Measurements from ENCODE around the gene BUB1. TPM values are rescaled to one million over a fixed set of nuclear protein-coding genes. Genes with fewer than 3 reads are reported as not detected.

Gene BUB1
- total RNA-seq, 1 donor from 2014 or later = 12.5 TPM

DNA sequence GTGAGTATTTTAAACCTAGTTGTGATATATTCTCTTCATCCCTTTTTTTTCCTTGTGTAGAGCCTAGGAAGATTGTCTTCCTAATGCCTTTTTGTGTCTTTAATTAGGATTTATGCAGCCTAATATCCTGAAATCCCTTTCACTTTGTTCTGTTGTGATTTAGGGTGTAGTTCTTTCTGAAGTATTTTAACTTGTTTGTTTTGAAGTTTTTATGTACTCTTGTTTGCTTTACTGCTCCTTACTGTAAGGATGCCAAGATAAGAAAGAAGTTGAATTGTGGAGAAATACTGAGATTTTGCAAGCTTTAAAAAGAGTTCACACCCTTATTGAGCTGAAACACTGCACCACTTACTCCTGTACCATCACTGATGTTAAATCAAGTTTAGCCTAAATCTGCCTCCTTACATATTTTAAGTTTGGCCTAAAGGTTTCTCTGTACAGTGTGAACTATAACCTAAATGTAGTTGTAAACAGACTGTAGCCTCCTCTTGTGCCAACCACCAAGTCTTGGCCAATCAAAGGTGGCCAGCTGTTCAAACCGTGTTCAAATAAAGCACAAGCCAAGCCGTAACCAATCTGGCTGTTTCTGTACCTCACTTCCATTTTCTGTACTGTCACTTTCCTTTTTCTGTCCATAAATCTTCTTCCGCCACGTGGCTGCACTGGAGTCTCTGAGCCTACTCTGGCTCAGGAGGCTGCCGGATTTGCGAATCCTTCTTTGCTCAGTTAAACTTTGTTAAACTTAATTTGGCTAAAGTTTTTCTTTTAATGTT lies 36.8 kb upstream of the BUB1 start:
- TF ChIP-seq, protein P1, sequence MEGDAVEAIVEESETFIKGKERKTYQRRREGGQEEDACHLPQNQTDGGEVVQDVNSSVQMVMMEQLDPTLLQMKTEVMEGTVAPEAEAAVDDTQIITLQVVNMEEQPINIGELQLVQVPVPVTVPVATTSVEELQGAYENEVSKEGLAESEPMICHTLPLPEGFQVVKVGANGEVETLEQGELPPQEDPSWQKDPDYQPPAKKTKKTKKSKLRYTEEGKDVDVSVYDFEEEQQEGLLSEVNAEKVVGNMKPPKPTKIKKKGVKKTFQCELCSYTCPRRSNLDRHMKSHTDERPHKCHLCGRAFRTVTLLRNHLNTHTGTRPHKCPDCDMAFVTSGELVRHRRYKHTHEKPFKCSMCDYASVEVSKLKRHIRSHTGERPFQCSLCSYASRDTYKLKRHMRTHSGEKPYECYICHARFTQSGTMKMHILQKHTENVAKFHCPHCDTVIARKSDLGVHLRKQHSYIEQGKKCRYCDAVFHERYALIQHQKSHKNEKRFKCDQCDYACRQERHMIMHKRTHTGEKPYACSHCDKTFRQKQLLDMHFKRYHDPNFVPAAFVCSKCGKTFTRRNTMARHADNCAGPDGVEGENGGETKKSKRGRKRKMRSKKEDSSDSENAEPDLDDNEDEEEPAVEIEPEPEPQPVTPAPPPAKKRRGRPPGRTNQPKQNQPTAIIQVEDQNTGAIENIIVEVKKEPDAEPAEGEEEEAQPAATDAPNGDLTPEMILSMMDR (IDR thresholded peaks at IDR 0.05; ENCODE audit: unreplicated experiment) = no peak
- no peak overlapping the region for H3K27ac Mint-ChIP-seq (ENCODE audit: unreplicated experiment)

DNA sequence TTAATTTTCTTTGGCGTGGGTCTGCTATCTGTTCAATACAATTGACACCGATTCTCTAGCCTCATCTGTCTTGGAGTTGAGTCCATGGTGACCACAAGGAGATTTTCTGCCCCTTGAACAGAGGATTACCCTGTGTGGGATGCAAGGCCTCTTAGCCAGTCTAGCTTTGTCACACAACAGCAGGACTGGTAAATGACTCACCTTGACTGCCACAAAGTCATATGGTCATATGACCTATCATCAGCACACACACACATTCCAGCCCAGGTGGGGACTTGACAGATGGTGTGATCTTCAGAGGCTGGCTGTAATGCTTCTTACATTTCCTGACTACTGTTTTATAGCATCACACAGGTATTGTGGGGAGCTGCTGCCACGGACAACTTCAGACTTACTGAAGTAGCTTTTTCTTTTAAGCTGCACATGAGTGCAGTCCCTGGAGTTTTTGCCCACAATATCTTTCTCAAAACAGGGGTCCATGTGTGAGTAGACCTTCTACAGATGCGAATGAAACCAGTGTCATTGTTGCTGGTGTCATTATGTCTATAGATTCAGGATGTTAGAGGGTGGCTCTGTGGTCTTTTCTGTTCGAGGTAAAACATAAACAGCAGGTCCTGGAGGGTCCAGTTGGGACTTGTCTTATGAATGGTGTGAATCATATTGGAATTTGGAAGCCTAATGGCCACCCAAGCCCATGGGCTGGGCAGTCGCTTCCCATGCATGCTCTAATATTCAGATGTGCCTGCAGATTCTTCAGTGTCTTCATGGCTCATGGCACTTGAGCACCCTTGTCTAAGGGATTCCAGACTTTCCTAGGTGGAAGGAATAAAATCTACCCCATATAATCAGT lies 35.9 kb upstream of the BUB1 start:
- DNase-seq (ENCODE audit: low spot score) = no peak
- H3K27me3 Mint-ChIP-seq (ENCODE audit: unreplicated experiment) = peaks cover 2% of the 10 kb centered on the region
- H3K9me3 Mint-ChIP-seq (ENCODE audit: unreplicated experiment) = no peaks in the 10 kb centered on the region
- TF ChIP-seq, protein P1 (IDR thresholded peaks at IDR 0.05; ENCODE audit: unreplicated experiment) = no peak
- no peak overlapping the region for H3K4me3 Mint-ChIP-seq (ENCODE audit: unreplicated experiment)
- H3K36me3 Mint-ChIP-seq (ENCODE audit: low read depth, unreplicated experiment) = no peaks in the 10 kb centered on the region
- no peaks in the 10 kb centered on the region for H3K4me1 Mint-ChIP-seq (ENCODE audit: unreplicated experiment)
- H3K27ac Mint-ChIP-seq (ENCODE audit: unreplicated experiment) = no peak overlapping the region

More for the DNA sequence above, 36.8 kb upstream of the BUB1 start:
- no peaks in the 10 kb centered on the region for H3K4me1 Mint-ChIP-seq (ENCODE audit: unreplicated experiment)
- no peaks in the 10 kb centered on the region for H3K9me3 Mint-ChIP-seq (ENCODE audit: unreplicated experiment)
- no peak for DNase-seq (ENCODE audit: low spot score)
- H3K36me3 Mint-ChIP-seq (ENCODE audit: low read depth, unreplicated experiment) = no peaks in the 10 kb centered on the region
- H3K27me3 Mint-ChIP-seq (ENCODE audit: unreplicated experiment) = peaks cover 2% of the 10 kb centered on the region
- no peak overlapping the region for H3K4me3 Mint-ChIP-seq (ENCODE audit: unreplicated experiment)

GRCh38 chr2:110712737-110713136 lies 34.9 kb upstream of the BUB1 start:
- H3K36me3 Mint-ChIP-seq (ENCODE audit: low read depth, unreplicated experiment) = no peaks in the 10 kb centered on the region
- no peak for DNase-seq (ENCODE audit: low spot score)
- no peaks in the 10 kb centered on the region for H3K4me1 Mint-ChIP-seq (ENCODE audit: unreplicated experiment)
- H3K4me3 Mint-ChIP-seq (ENCODE audit: unreplicated experiment) = no peak overlapping the region
- H3K27me3 Mint-ChIP-seq (ENCODE audit: unreplicated experiment) = peaks cover 2% of the 10 kb centered on the region
- no peaks in the 10 kb centered on the region for H3K9me3 Mint-ChIP-seq (ENCODE audit: unreplicated experiment)
- H3K27ac Mint-ChIP-seq (ENCODE audit: unreplicated experiment) = no peak overlapping the region
- TF ChIP-seq, protein P1 (IDR thresholded peaks at IDR 0.05; ENCODE audit: unreplicated experiment) = no peak

- TF ChIP-seq, protein P1 (IDR thresholded peaks at IDR 0.05; ENCODE audit: unreplicated experiment) = no peak
- DNase-seq (ENCODE audit: low spot score) = no peak
- no peak overlapping the region for H3K27ac Mint-ChIP-seq (ENCODE audit: unreplicated experiment)
- H3K4me1 Mint-ChIP-seq (ENCODE audit: unreplicated experiment) = no peaks in the 10 kb centered on the region
- no peaks in the 10 kb centered on the region for H3K36me3 Mint-ChIP-seq (ENCODE audit: low read depth, unreplicated experiment)
- H3K27me3 Mint-ChIP-seq (ENCODE audit: unreplicated experiment) = peaks cover 2% of the 10 kb centered on the region
- no peaks in the 10 kb centered on the region for H3K9me3 Mint-ChIP-seq (ENCODE audit: unreplicated experiment)
- H3K4me3 Mint-ChIP-seq (ENCODE audit: unreplicated experiment) = no peak overlapping the region
Observed at GRCh38 chr2:110708455-110708854, 30.6 kb upstream of the BUB1 start.
